HuH-7.5 (cell line): ENCODE measurements around the gene MED4.
A peak's percentile ranks its signal among the peaks of the same experiment; 100 is the strongest.
"Not testable (repeated sequence)": the region's sequence is repeated elsewhere in the genome, so short reads cannot be mapped to it uniquely, and the experiment has no call there.

Source experiments
- DNase-seq: peaks from one replicate; pipeline ENCODE4 v3.0.0; 2011; ENCODE audit warnings: low spot score

Gene MED4

GRCh38 chr13:48094404-48094780, 512 bp downstream of the MED4 start:
- DNase-seq, result no peak

GRCh38 chr13:48093588-48093987, 1.3 kb downstream of the MED4 start:
- no peak for DNase-seq

GRCh38 chr13:48086272-48086671, 8.6 kb downstream of the MED4 start:
- DNase-seq, result no peak

GRCh38 chr13:48081739-48082138, 13.2 kb downstream of the MED4 start:
- no peak for DNase-seq

GRCh38 chr13:48078251-48078656, 16.6 kb downstream of the MED4 start:
- peak; percentile 22 for DNase-seq

GRCh38 chr13:48074006-48074405, 20.9 kb downstream of the MED4 start:
- no peak for DNase-seq

- DNase-seq, result no peak
Observed at GRCh38 chr13:48072787-48073186, 22.1 kb downstream of the MED4 start.

GRCh38 chr13:48072304-48072703, 22.6 kb downstream of the MED4 start:
- DNase-seq, result no peak

- DNase-seq, result no peak
Observed at GRCh38 chr13:48070942-48071341, 24.0 kb downstream of the MED4 start.

GRCh38 chr13:48069573-48069972, 25.3 kb downstream of the MED4 start:
- DNase-seq, result no peak

- DNase-seq, result no peak
Observed at GRCh38 chr13:48068952-48069351, 26.0 kb downstream of the MED4 start.

GRCh38 chr13:48068036-48068435, 26.9 kb downstream of the MED4 start:
- no peak for DNase-seq

- DNase-seq, result no peak
Observed at GRCh38 chr13:48066310-48066989, 28.5 kb downstream of the MED4 start.

GRCh38 chr13:48059951-48060350, 35.0 kb downstream of the MED4 start:
- DNase-seq, result not testable (repeated sequence)

GRCh38 chr13:48058536-48058935, 36.4 kb downstream of the MED4 start:
- DNase-seq, result not testable (repeated sequence)

GRCh38 chr13:48055712-48056111, 39.2 kb downstream of the MED4 start:
- DNase-seq, result no peak

GRCh38 chr13:48054601-48055000, 40.3 kb downstream of the MED4 start:
- no peak for DNase-seq

- DNase-seq, result no peak
Observed at GRCh38 chr13:48050550-48050949, 44.4 kb downstream of the MED4 start.

- no peak for DNase-seq
Observed at GRCh38 chr13:48043789-48044503, 51.0 kb downstream of the MED4 start.

GRCh38 chr13:48042894-48043293, 52.0 kb downstream of the MED4 start:
- DNase-seq, result no peak

- no peak for DNase-seq
Observed at GRCh38 chr13:48040896-48041295, 54.0 kb downstream of the MED4 start.

GRCh38 chr13:48040049-48040448, 54.9 kb downstream of the MED4 start:
- DNase-seq, result no peak

- no peak for DNase-seq
Observed at GRCh38 chr13:48038761-48039160, 56.1 kb downstream of the MED4 start.
